B cell (primary cell): Measurements from ENCODE around the gene TMEM231. TPM values are rescaled to one million over a fixed set of nuclear protein-coding genes. Genes with fewer than 3 reads are reported as not detected.

Source experiments
- ATAC-seq: fragments of 200-7000 bp; cut with Tn5 transposase; one replicate; pipeline ENCODE4 v1.10.0; 2021; ENCODE audit warnings: low read depth, mild to moderate bottlenecking, moderate number of reproducible peaks, moderate library complexity
- CTCF ChIA-PET: fragments of 350-600 bp; sonication (Branson Sonifier 250); formaldehyde crosslinking; loops from one replicate; lab custom pipeline; 2021; ENCODE audit warnings: antibody characterized with exemption, inconsistent platforms; lab: Charles Lee
- POLR2A ChIA-PET: fragments of 350-600 bp; sonication (Branson Sonifier 250); formaldehyde crosslinking; loops from one replicate; lab custom pipeline; 2021; ENCODE audit warnings: antibody characterized with exemption; lab: Charles Lee
- DNase-seq: peaks from one replicate; pipeline ENCODE4 v3.0.0; 2013
- H2AFZ ChIP-seq: 2 replicates; pipeline ENCODE4 v1.6.1; 2012; ENCODE audit warnings: mild to moderate bottlenecking, low read depth, low read length; ENCODE audit not compliant: insufficient read depth, poor library complexity, severe bottlenecking
- H3K27ac ChIP-seq, 2 donors: 1 replicate in 1 of 2; 2 replicates in 1 of 2; pipeline ENCODE4 v1.5.1; 2012 to 2013; ENCODE audit warnings: low read length in 2 of 2, mild to moderate bottlenecking in 2 of 2, moderate library complexity in 1 of 2
- H3K27me3 ChIP-seq, 4 experiments: fragments of 200-600 bp in 1 of 4; sonication (generic) in 1 of 4; replicated peaks in 1 of 4; 1 replicate in 2 of 4; 2 replicates in 2 of 4; pipeline versions ENCODE4 v1.6.1 to v1.7.0; 2013 to 2016; ENCODE audit warnings: low read length in 3 of 4, mild to moderate bottlenecking in 2 of 4, mixed read lengths in 1 of 4, moderate library complexity in 1 of 4; ENCODE audit not compliant: insufficient read depth in 4 of 4, control insufficient read depth in 3 of 4; ENCODE audit errors: control extremely low read depth in 1 of 4
- H3K36me3 ChIP-seq, 2 experiments: replicated peaks in 1 of 2; 1 replicate in 1 of 2; 2 replicates in 1 of 2; pipeline versions ENCODE4 v1.6.1 to v1.7.1; 2013; ENCODE audit warnings: low read length in 1 of 2; ENCODE audit not compliant: insufficient read depth in 2 of 2, control insufficient read depth in 1 of 2; ENCODE audit errors: control extremely low read depth in 1 of 2, extremely low read depth in 1 of 2
- H3K4me1 ChIP-seq, 2 donors: fragments of 200-600 bp in 1 of 2; sonication (generic) in 1 of 2; 1 replicate in 1 of 2; 2 replicates in 1 of 2; pipeline versions ENCODE4 v1.5.1 to v1.6.1; 2013 to 2017; ENCODE audit warnings: low read length in 2 of 2; ENCODE audit not compliant: control insufficient read depth in 2 of 2, insufficient read depth in 2 of 2
- H3K4me2 ChIP-seq: replicated peaks from 2 replicates; pipeline ENCODE3; 2012; ENCODE audit warnings: mild to moderate bottlenecking, low read depth, low read length; ENCODE audit not compliant: poor library complexity, severe bottlenecking
- H3K4me3 ChIP-seq, 5 experiments: fragments of 200-600 bp in 1 of 5; sonication (generic) in 1 of 5; 1 replicate in 3 of 5; 2 replicates in 2 of 5; pipeline versions ENCODE4 v1.5.1 to v1.7.0; 2011 to 2016; ENCODE audit warnings: low read length in 4 of 5, mild to moderate bottlenecking in 4 of 5, low read depth in 2 of 5, control low read depth in 1 of 5, moderate library complexity in 1 of 5; ENCODE audit not compliant: insufficient read depth in 1 of 5; ENCODE audit errors: control extremely low read depth in 1 of 5, extremely low read depth in 1 of 5
- H3K79me2 ChIP-seq: fragments of 200-600 bp; sonication (generic); one replicate; pipeline ENCODE4 v1.6.0; 2016; ENCODE audit warnings: low read length; ENCODE audit not compliant: control insufficient read depth, insufficient read depth
- H3K9ac ChIP-seq: fragments of 200-600 bp; sonication (generic); 2 replicates; pipeline ENCODE4 v1.6.1; 2017; ENCODE audit warnings: mild to moderate bottlenecking, low read length, moderate library complexity
- H3K9me3 ChIP-seq, 3 donors: one replicate each; pipeline versions ENCODE4 v1.6.1 to v1.7.1; 2013; ENCODE audit warnings: low read length in 2 of 3; ENCODE audit not compliant: control insufficient read depth in 2 of 3, insufficient read depth in 1 of 3; ENCODE audit errors: control extremely low read depth in 1 of 3
- H4K20me1 ChIP-seq: 2 replicates; pipeline ENCODE4 v1.6.0; 2012; ENCODE audit warnings: mild to moderate bottlenecking, low read length; ENCODE audit not compliant: insufficient read depth, control insufficient read depth, poor library complexity, severe bottlenecking
- H3K27ac Mint-ChIP-seq: one replicate; pipeline ENCODE4 v1.8.0; 2021; ENCODE audit warnings: mixed read lengths
- H3K27me3 Mint-ChIP-seq: one replicate; pipeline ENCODE4 v1.8.0; 2021; ENCODE audit warnings: mixed read lengths
- H3K4me1 Mint-ChIP-seq: one replicate; pipeline ENCODE4 v1.8.0; 2021; ENCODE audit warnings: mixed read lengths
- H3K4me3 Mint-ChIP-seq: one replicate; pipeline ENCODE4 v1.8.0; 2021; ENCODE audit warnings: mixed read lengths
- H3K9me3 Mint-ChIP-seq: one replicate; pipeline ENCODE4 v1.8.0; 2022; ENCODE audit warnings: mixed read lengths; ENCODE audit not compliant: insufficient read depth
- CTCF ChIP-seq: fragments of 200-600 bp; IDR thresholded peaks from one replicate; pipeline ENCODE4 v1.8.0; 2022; ENCODE audit warnings: antibody characterized with exemption, mild to moderate bottlenecking
- EZH2 ChIP-seq: IDR thresholded peaks from 2 replicates; pipeline ENCODE4 v1.6.1; 2012; ENCODE audit warnings: borderline replicate concordance, low read depth, mild to moderate bottlenecking, moderate library complexity, low read length; ENCODE audit not compliant: insufficient read depth, poor library complexity, severe bottlenecking
- WGBS: methylation state at CpG from one replicate; pipeline ENCODE4 v1.1.5; 2013; ENCODE audit warnings: missing lambda C conversion rate; ENCODE audit not compliant: insufficient coverage; 5-methylcytosine and 5-hydroxymethylcytosine counted together
- intact Hi-C: fragments of 100-400 bp; cut with micrococcal nuclease; formaldehyde crosslinking; loops from one replicate; pipeline ENCODE4 v1.10.0; 2022
- polyA plus RNA-seq: library from polyadenylated mRNA; depleted of rRNA; stranded (reverse); fragments of >200 nt; gene quantifications from 2 replicates; pipeline ENCODE4 v1.2.3, GENCODE V29; 2012
- total RNA-seq, 2 donors: library from RNA; stranded (reverse); fragments of 120-200 nt in 1 of 2; gene quantifications; 1 replicate in 1 of 2; 2 replicates in 1 of 2; pipeline versions ENCODE4 v1.2.3 to v1.2.4, GENCODE V29; 2013 to 2022

TMEM231 gene
- total and polyA plus RNA-seq, 2 donors (not counting 1 experiment from before 2014, with no cell fraction given) = 4.2 to 6.0 TPM

GRCh38 chr16:75566040-75566757 is 10.1 kb upstream of the TMEM231 start, which contains the start of gene GABARAPL2:
TSS of gene GABARAPL2 (plus strand) at chr16:75566379. CDS start at chr16:75566487, 108 bp downstream.
- H3K9me3 Mint-ChIP-seq = no peaks in the 10 kb centered on the region
- peaks cover 52% of the 10 kb centered on the region for H3K4me1 Mint-ChIP-seq
- Histone ChIP-seq H3K4me3 (peak within 1 kb of the TSS; percentile 75 to 96 (median 95)), H3K79me2 (peaks cover 33% of the 10 kb centered on the region), H3K4me1 (peaks cover 44 to 60% of the 10 kb centered on the region in 2 donors), H3K27ac (peak within 1 kb of the TSS; percentile 96 to 99), H2AFZ (peak within 1 kb of the TSS; percentile 79), H4K20me1 (peaks cover 13% of the 10 kb centered on the region), H3K27me3 (no peaks in the 10 kb centered on the region), H3K9me3 (no peaks in the 10 kb centered on the region), H3K9ac (peak within 1 kb of the TSS; percentile 77), H3K36me3 (peaks cover 4 to 35% of the 10 kb centered on the region in 2 experiments), H3K4me2 (peak within 1 kb of the TSS; percentile 97)
- POLR2A ChIA-PET = interaction anchor here (1.5 to 2.1 kb wide), 4 partner anchors 10 to 133 kb away, joined by 3 to 16 read pairs (median 12); partner anchors contain the start of genes ADAT1, CFDP1, KARS1 and TERF2IP
- H3K27me3 Mint-ChIP-seq = no peaks in the 10 kb centered on the region
- peak within 1 kb of the TSS; percentile 100 for H3K4me3 Mint-ChIP-seq
- WGBS = under 1% methylated on average over 69 of the region's 69 CpGs
- H3K27ac Mint-ChIP-seq = peak within 1 kb of the TSS; percentile 97
- DNase-seq (peak; percentile 97), ATAC-seq (peak; percentile 70)
- intact Hi-C loops = loop anchor here (1.0 to 2.0 kb wide), 4 partner anchors 57 to 581 kb away; partner anchors contain the start of genes ADAT1, KARS1, TERF2IP and TMEM170A
- no peak for TF ChIP-seq EZH2
- TF ChIP-seq CTCF = no peak
- CTCF ChIA-PET = interaction anchor here (1.0 to 2.5 kb wide), 7 partner anchors 10 to 102 kb away, joined by 3 to 10 read pairs (median 6); partner anchors contain the start of genes ADAT1, TMEM170A and TMEM231
